GM12891 (cell line): ENCODE measurements around the gene SND1.

Experiments used
- POLR2A ChIP-seq: IDR thresholded peaks from 2 replicates; pipeline ENCODE4 v1.6.1; 2011; ENCODE audit warnings: low read depth, low read length, control low read depth
- POLR2AphosphoS5 ChIP-seq: IDR thresholded peaks from 2 replicates; pipeline ENCODE4 v1.6.1; 2011; ENCODE audit warnings: low read depth, low read length, control low read depth
- TAF1 ChIP-seq: IDR thresholded peaks from 2 replicates; pipeline ENCODE4 v1.6.1; 2011; ENCODE audit warnings: low read depth, low read length, control low read depth

DNA sequence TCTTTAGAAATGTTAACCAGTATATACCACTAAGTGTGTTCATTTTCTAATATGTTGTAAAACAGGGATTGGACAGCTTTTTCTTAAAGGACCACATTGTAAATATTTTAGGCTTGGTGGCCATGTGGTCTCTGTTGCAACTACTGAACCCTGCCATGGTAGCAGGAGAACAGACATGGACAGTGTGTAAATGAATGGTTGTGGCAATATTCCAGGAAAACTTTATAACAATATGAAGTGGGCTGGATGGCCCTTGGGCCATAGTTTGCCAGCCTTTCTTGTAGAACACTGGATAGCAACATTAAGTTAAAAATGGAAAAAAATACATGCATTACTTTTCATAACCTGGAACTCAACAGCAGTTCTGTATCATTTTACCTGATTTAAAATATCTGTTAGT lies 61.0 kb downstream of the SND1 start:
- no peak for TF ChIP-seq POLR2A
- no peak for TF ChIP-seq TAF1
- TF ChIP-seq POLR2AphosphoS5, result no peak
